NCI-H187 treated with DMSO at 0.1 percent for 48 hours (cell line): ENCODE data around the gene RTBDN.
"Not testable (repeated sequence)": the region's sequence is repeated elsewhere in the genome, so short reads cannot be mapped to it uniquely, and the experiment has no call there.

Experiments
- DNase-seq: peaks from one replicate; lab custom pipeline; 2025; lab: John Stamatoyannopoulos, UW

Gene RTBDN

DNA sequence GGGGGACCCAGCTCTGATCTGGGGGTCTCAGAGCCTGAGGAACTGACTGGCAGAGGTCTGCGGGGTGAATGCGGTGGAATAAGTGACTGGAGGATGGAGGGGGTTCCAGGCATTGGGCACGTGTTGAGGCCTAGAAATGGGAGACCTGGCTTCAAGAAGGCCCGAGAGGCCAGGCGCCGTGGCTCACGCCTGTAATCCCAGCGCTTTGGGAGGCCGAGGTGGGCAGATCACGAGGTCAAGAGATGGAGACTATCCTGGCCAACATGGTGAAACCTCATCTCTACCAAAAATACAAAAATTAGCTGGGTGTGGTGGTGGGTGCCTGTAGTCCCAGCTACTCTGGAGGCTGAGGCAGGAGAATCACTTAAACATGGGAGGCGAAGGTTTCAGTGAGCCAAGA is 16.6 kb downstream of the RTBDN start:
- not testable (repeated sequence) for DNase-seq

DNA sequence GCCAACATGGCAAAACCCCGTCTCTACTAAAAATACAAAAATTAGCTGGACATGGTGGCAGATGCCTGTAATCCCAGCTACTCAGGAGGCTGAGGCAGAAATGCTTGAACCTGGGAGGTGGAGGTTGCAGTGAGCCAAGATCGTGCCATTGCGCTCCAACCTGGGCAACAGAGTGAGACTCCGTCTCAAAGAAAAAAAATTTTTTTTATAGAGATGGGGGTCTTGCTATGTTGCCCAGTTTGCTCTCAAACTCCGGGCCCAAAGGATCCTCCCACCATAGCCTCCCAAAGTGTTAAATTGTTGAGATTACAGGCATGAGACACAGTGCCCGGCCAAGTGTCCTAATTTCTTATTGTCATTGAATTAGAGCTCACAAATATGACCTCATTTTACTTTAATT is 17.2 kb downstream of the RTBDN start:
- not testable (repeated sequence) for DNase-seq

DNA sequence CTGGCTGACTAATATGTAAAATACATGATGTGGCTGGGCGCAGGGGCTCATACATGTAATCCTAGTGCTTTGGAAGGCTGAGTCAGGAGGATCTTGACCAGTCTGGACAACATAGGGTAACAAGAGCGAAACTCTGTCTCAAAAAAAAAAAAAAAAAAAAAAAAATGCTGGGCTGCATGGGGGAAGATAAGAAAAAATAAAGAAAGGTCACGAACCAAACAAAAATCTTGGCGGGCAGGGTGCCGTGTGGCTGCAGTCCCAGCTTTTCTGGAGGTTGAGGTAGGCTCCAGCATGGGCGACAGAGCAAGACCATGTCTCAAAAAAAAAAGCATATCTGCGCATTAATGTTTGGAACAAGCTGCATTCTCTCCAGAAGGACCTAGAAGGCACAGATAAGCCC is 19.3 kb downstream of the RTBDN start:
- no peak for DNase-seq

- no peak for DNase-seq
These were observed 27.9 kb downstream of the RTBDN start, which contains the start of gene RNASEH2A for GRCh38 chr19:12806242-12807081. Gene RNASEH2A, plus strand, starts transcription at chr19:12806584. Its CDS starts 90 bp downstream, at chr19:12806674.

DNA sequence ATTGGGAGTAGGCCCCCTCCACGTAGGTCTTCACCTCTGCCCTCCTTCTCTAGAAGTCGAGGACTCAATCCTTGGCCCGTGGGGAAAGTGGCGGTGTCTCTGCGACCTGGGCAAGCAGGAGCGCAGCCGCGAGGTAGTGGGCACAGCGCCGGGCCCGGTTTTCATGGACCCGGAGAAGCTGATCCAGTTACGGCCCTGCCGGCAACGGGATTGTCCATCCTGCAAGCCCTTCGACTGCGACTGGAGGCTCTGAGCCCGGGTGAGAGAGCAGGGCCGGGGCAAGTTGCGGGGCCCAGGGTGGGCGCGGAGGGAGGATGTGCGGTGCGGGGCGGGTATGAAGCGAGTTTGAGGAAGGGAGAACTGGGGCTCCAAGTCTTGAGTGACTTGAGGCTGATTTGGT is 30.3 kb downstream of the RTBDN start:
- no peak for DNase-seq

- no peak for DNase-seq
These were observed 31.9 kb downstream of the RTBDN start for GRCh38 chr19:12802267-12803106.

GRCh38 chr19:12801466-12802266 is 32.7 kb downstream of the RTBDN start, which contains the start of the genes PRDX2 and THSD8:
Gene PRDX2, minus strand, starts transcription at chr19:12801800. Its CDS starts 539 bp downstream, at chr19:12801261.
Gene THSD8, plus strand, starts transcription at chr19:12802069. Its CDS starts 3 bp downstream, at chr19:12802072.
- no peak for DNase-seq

DNA sequence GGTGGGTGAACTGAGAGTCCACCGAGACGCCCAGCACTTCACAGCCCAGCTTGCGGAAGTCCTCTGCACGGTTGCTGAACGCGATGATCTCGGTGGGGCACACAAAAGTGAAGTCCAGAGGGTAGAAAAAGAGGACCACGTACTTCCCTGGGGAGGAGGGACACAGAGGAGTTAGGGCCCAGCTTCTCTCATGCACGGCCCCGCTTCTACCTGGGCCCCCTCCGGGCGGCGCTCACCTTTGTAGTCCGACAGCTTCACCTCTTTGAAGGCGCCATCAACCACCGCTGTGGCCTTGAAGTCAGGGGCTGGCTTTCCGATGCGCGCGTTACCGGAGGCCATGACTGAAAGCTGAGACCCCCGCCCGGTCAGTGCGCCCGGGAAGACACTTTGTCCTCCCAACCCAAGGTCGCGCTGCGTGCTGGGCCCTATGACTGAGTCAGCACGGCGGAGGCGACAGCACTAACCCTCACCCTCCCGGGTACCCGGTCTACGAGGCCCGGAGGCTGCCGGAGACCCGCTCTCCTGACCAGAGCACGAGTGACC is 33.4 kb downstream of the RTBDN start:
- DNase-seq, result no peak

GRCh38 chr19:12800466-12800770 is 34.0 kb downstream of the RTBDN start:
- no peak for DNase-seq

DNA sequence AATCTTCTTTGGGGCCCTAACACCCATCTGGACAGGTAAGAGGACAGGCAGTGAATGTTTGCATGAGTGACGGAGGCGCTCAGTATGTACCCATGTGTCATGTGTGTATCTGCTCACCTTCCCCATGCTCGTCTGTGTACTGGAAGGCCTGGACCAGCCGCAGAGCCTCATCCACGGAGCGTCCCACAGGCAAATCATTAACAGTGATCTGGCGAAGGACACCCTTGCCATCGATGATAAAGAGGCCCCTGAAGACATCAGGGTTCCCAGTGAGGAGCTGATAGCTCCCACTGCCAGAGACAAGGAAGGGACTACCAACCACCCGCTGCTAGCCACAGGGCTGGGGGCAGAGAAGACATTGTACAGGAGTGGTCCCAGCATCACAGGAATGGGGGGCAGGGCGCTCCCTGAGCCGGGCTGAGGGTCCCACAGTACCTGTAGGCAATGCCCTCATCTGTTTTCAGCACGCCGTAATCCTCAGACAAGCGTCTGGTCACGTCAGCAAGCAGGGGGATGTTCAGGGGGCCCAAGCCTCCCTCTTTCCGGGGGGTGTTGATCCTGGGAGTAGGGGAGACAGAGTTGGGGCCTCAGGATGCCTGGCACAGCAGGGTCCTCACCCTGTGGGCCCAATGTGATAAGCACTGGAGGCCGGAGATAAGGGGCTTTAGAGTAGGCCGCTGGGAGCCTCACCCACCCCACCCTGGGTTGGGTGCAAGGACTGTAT is 34.5 kb downstream of the RTBDN start:
- no peak for DNase-seq

- DNase-seq, result not testable (repeated sequence)
These were observed 36.8 kb downstream of the RTBDN start for GRCh38 chr19:12797607-12798006.

DNA sequence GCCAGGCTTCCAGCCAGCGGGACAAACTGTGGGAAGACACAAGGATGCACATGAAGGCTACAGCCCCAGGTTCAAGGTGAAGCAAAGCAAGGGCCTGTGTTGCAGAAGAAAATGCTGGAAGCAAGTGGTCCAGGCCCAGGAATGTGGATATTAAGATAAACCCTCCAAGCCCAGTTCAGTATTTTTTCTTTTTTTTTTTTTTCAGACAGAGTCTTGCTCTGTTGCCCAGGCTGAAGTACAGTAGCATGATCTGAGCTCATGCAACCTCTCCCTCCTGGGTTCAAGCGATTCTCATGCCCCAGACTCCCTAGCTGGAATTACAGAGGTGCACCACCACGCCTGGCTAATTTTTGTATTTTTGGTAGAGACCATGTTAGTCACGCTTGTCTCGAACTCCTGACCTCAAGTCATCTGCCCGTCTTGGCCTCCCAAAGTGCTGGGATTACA is 37.2 kb downstream of the RTBDN start:
- no peak for DNase-seq

DNA sequence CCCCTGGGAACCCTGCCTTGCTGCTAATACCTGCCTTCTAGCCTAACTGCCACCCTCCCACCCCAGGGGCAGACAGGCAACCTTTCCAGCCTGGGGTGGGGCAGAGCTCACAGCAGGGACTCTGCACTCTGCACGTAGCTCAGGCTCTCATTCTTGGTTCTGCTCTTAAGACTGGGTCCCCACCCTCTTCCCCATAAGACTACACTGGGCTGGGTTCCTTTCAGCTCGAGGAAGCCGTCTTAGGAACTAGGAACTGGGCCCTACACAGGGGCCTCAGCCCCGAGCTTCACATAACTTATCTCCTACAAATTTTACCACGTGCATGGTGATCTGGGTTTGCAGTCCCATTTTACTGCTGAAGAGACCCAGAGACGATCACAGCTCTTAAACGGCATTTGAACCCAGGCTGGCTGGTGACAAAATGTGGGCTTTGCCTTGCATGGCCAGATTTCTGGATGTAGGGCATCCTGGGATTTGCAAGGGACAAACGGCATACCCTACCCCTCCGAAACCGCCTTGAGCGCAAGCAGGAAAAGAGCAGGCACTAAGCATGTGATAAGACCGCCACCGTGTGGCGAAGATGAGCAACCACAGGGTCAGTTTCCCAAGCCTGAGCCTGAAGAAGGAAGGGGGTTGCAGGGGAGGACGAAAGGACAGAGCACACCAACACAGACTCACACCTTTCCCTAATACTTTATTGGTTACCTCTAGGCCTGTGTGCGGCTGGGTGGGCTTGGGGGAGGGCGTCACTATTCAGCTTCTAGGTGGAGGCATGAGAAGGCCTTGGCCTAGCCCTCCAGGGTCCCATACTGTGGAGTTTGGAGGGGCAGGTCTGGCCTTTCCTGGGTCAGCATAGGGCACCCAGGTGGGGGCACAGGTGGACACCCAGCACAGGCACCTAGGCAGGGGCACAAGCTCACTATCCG is 38.0 kb downstream of the RTBDN start:
- no peak for DNase-seq

GRCh38 chr19:12794971-12795381 is 39.4 kb downstream of the RTBDN start:
- no peak for DNase-seq

DNA sequence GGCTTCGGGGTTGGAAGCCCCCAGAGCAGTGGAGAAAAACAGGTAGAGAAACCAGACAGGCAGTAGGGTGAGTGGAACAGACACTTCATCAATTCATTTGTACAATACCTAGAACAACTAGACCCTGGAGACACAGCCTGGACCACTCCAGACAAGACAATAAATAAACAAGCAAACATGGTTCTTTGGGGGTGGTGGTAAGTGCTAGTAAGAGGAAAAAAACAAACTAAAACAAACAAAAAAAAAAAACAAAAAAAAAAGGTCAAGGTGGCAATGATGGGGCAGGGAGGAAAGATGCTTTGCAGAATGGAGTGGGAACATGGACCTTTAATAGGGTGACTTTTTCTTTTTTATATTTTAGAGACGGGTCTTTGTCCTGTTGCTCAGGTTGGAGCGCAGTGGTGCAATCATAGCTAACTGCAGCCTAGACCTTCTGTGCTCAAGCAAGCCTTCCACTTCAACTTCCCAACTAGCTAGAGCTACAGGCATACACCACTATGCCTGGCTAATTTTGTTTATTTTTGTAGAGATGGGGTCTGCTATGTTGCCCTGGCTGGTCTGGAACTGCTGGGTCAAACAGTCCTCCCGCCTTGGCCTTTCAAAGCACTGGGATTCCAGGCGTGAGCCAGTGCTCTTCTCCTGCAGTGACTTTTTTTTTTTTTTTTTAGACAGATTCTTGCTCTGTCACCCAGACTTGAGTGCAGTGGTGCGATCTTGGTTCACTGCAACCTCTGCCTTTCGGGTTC is 40.0 kb downstream of the RTBDN start:
- DNase-seq, result no peak

- DNase-seq, result no peak
These were observed 40.8 kb downstream of the RTBDN start for GRCh38 chr19:12793290-12794195.

DNA sequence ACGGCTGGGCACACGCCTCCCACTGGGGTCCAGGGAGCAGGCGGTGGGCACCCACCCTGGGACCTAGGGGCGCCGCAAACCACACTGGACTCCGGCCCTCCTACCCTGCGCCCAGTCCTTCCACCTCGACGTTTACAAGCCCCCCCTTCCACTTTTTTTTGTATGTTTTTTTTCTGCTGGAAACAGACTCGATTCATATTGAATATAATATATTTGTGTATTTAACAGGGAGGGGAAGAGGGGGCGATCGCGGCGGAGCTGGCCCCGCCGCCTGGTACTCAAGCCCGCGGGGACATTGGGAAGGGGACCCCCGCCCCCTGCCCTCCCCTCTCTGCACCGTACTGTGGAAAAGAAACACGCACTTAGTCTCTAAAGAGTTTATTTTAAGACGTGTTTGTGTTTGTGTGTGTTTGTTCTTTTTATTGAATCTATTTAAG is 41.5 kb downstream of the RTBDN start:
- no peak for DNase-seq
